Heart right ventricle (tissue), 16 donors: ENCODE results near the gene SUFU. TPM values are rescaled to one million over a fixed set of nuclear protein-coding genes. Genes with fewer than 3 reads are reported as not detected.
"Not testable (repeated sequence)": the region's sequence is repeated elsewhere in the genome, so short reads cannot be mapped to it uniquely, and the experiment has no call there.

ENCODE experiments used
- ATAC-seq, 8 donors: fragments of 200-7000 bp; cut with Tn5 transposase; one replicate each; pipeline ENCODE4 v1.9.1; 2020; ENCODE audit warnings: mild to moderate bottlenecking in 8 of 8, moderate library complexity in 8 of 8, moderate number of reproducible peaks in 1 of 8
- DNase-seq, 2 donors: peaks; one replicate each; pipeline ENCODE4 v3.0.0-alpha.2; 2020
- H3K27ac ChIP-seq, 10 donors: fragments of 200-600 bp; sonication (generic) in 2 of 10; one replicate each; pipeline versions ENCODE4 v1.5.0 to v1.8.0; 2020 to 2022; ENCODE audit warnings: mild to moderate bottlenecking in 3 of 10
- H3K27me3 ChIP-seq, 7 donors: fragments of 200-600 bp; one replicate each; pipeline ENCODE4 v1.8.0; 2021 to 2022; ENCODE audit warnings: mild to moderate bottlenecking in 2 of 7
- H3K36me3 ChIP-seq, 9 donors: fragments of 200-600 bp; sonication (generic) in 1 of 9; one replicate each; pipeline versions ENCODE4 v1.5.0 to v1.8.0; 2020 to 2022; ENCODE audit warnings: mild to moderate bottlenecking in 2 of 9
- H3K4me1 ChIP-seq, 9 donors: fragments of 200-600 bp; sonication (generic) in 1 of 9; one replicate each; pipeline versions ENCODE4 v1.5.0 to v1.8.0; 2020 to 2022; ENCODE audit warnings: mild to moderate bottlenecking in 4 of 9
- H3K4me3 ChIP-seq, 10 donors: fragments of 200-600 bp; sonication (generic) in 2 of 10; one replicate each; pipeline versions ENCODE4 v1.5.0 to v1.8.0; 2020 to 2022; ENCODE audit warnings: mild to moderate bottlenecking in 7 of 10, moderate library complexity in 2 of 10
- H3K9me3 ChIP-seq, 11 donors: fragments of 200-600 bp in 10 of 11; sonication (generic) in 2 of 11; one replicate each; pipeline versions ENCODE4 v1.5.0 to v1.8.0; 2013 to 2022; ENCODE audit warnings: mild to moderate bottlenecking in 2 of 11, control low read depth in 1 of 11, moderate library complexity in 1 of 11
- WGBS, 2 donors: extraction: QIAGEN DNeasy Blood & Tissue Kit; methylation state at CpG; one replicate each; pipeline ENCODE4 v1.1.7; 2013; ENCODE audit warnings: inconsistent platforms in 1 of 2; 5-methylcytosine and 5-hydroxymethylcytosine counted together
- intact Hi-C, 10 donors: fragments of 100-400 bp; cut with DNase I; formaldehyde crosslinking; loops; one replicate each; pipeline versions ENCODE4 v1.11.1 to v1.14.2; 2022
- polyA plus RNA-seq, 2 donors: library from polyadenylated mRNA; stranded (reverse); fragments of 200-250 nt; gene quantifications; one replicate each; pipeline ENCODE4 v1.2.3, GENCODE V29; 2013
- total RNA-seq, 10 donors: library from RNA; stranded (reverse); fragmentation: NEBNext Ultra II Directional in 3 of 10; extraction: Animal tissue kit (Norgen Biotek cat#: 25700) in 3 of 10; gene quantifications; one replicate each; pipeline versions ENCODE4 v1.2.1 to v1.2.4, GENCODE V29; 2021 to 2023
- TF ChIP-seq, protein P1 (sequence below), 9 donors: fragments of 200-600 bp; sonication (generic) in 2 of 9; IDR thresholded peaks; one replicate each; pipeline versions ENCODE4 v1.5.0 to v1.8.0; 2021 to 2022; ENCODE audit warnings: antibody characterized with exemption in 9 of 9, mild to moderate bottlenecking in 5 of 9, moderate library complexity in 1 of 9
- donor health status: Arrhythmogenic right ventricular cardiomyopathy.
- donor health status: ischemic (EF 13 %, LVEDD 7.1; RV severe dilation, severe dysfunction).
- donor health status: healthy with polysubstance abuse.
- donor health status: DM: no; HTN: yes; CAD: no.
- donor health status: DM: no; HTN: no; CAD: no.
- donor health status: ischemic (EF 25% LVEDD 6.9; RV normal size, moderate dysfunction).
- donor health status: ischemic (EF 25% LVEDD 5.7; RV mildly dilated, moderate dysfunction).
- donor health status: healthy.
- donor health status: DM: yes; HTN: yes; CAD: no.
- donor health status: Ischemic cardiomyopathy.
- donor health status: ischemic (EF 35%, LVEDD 5.7; RV mildly dilated, moderate dysfunction).
- donor health status: nonischemic (EF 11% LVEDD 7.7; RV severe dilation, severe dysfunction).
- donor health status: DM: yes; HTN: yes; CAD: no.
- donor health status: PGD.
- donor health status: ischemic (EF 29% LVEDD 5.4; RV normal size, mild dysfunction).
- donor health status: nonischemic (EF 23%, LVEDD 6.1; RV moderate dilation, normal function).

SUFU gene
- total and polyA plus RNA-seq, 12 donors, result 3.3 to 10.1 (median 7.2) TPM

DNA sequence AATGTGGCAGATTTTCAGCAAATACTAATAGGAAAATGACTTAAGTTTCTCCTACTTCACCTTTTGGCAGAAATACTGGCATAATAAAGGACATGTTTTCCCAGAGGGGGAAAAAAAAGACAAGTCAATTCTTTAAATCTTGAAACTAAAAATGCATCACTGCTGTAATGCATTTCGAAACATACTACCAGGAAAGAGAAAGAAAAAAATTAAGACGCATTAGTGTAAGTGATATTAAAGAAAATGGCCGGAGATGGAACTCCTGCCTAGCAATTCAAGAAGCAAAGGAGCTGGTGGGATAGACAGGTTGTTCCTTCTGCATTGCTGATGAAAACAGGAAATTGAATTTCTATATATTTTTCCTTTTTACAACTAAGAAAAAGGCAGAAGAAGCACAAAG is 4.4 kb upstream of the SUFU start:
- Histone ChIP-seq H3K36me3 (peaks cover 0 to 22% (median 0%) of the 10 kb centered on the region in 9 donors), H3K4me3 (no peak overlapping the region), H3K27ac (no peak overlapping the region), H3K4me1 (peaks cover 11 to 63% (median 35%) of the 10 kb centered on the region in 9 donors), H3K27me3 (no peaks in the 10 kb centered on the region), H3K9me3 (no peaks in the 10 kb centered on the region)
- TF ChIP-seq, protein P1, sequence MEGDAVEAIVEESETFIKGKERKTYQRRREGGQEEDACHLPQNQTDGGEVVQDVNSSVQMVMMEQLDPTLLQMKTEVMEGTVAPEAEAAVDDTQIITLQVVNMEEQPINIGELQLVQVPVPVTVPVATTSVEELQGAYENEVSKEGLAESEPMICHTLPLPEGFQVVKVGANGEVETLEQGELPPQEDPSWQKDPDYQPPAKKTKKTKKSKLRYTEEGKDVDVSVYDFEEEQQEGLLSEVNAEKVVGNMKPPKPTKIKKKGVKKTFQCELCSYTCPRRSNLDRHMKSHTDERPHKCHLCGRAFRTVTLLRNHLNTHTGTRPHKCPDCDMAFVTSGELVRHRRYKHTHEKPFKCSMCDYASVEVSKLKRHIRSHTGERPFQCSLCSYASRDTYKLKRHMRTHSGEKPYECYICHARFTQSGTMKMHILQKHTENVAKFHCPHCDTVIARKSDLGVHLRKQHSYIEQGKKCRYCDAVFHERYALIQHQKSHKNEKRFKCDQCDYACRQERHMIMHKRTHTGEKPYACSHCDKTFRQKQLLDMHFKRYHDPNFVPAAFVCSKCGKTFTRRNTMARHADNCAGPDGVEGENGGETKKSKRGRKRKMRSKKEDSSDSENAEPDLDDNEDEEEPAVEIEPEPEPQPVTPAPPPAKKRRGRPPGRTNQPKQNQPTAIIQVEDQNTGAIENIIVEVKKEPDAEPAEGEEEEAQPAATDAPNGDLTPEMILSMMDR (IDR thresholded peaks at IDR 0.05), result no peak
- intact Hi-C loops, result no loop called here
- DNase-seq (no peak), ATAC-seq (no peak)
- WGBS, 2 donors, result 87 to 92% methylated on average over 3 of the region's 3 CpGs

DNA sequence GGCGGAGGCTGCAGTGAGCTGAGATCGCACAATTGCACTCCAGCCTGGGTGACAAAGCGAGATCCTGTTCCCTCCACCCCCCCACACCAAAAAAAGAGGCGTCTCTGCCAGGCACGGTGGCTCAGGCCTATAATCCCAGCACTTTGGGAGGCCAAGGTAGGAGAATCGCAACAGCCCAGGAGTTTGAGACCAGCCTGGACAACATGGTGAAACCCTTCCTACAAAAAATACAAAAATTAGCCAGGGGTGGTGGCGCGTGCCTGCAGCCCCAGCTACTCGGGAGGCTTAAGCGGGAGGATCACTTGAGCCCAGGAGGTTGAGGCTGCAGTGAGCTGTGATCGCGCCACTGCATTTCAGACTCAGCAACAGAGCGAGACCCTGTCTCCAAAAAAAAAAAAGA is 3.1 kb upstream of the SUFU start:
- intact Hi-C loops, result loop anchor here in 3 of 10 donors (5.0 to 10.0 kb wide), 5 partner anchors 68 to 368 kb away; partner anchors contain the start of genes ARL3 (in 2 of the 3), FBXL15 (in 2 of the 3), SFXN2 (in 2 of the 3) and CUEDC2 (in 1 of the 3)
- peaks cover 11 to 74% (median 45%) of the 10 kb centered on the region in 9 donors for H3K4me1 ChIP-seq

DNA sequence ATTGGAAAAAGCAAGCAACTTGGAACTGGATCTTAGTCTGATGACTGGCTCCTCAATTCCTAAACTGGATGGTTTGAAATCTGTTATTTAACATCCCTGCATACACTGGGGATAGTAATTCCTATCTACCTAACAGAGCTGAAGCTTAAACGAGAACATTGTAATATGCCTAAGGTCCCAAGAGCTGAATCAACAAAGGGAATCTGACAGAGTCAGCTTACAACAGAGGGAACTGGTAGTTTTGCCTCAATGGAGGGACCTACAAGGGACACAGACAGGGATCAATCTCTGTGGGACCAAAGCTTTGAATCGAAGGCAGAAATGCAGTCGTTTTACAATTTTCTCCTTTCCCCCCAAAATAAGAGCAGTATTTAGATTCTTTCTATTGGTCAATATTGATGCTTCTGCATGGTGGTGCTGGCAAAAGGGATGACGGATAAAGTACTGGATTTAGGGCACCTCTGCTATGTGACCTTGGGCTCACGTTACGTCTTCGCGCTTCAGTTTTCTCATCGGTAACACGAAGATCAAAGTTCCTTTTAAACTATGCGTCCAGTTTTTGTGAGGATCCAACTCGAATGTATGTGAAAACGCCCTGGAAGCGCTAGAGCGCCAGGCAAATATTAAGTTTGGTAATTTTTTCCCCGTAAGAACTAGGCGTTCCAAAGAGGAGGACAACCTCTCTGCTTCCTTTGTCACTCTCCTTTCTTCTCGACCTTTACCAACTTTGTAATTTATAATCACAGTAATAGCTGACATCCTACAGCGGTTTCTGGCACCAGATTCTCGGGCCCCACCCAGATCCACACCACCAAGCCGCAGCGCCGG is 2.4 kb upstream of the SUFU start:
- H3K9me3 ChIP-seq, result no peaks in the 10 kb centered on the region
- DNase-seq (no peak), ATAC-seq (no peak)
- no peaks in the 10 kb centered on the region for H3K27me3 ChIP-seq
- H3K4me1 ChIP-seq, result peaks cover 11 to 70% (median 41%) of the 10 kb centered on the region in 9 donors
- peak overlapping the region; percentile 34 to 96 (median 91) for H3K27ac ChIP-seq
- intact Hi-C loops, result loop anchor here in 5 of 10 donors (2.0 to 10.0 kb wide), 8 partner anchors 69 to 369 kb away; partner anchors contain the start of genes ARL3 (in 2 of the 5), CUEDC2 (in 2 of the 5), FBXL15 (in 2 of the 5) and SFXN2 (in 2 of the 5)
- H3K4me3 ChIP-seq, result peak overlapping the region; percentile 27 to 99 (median 82)
- WGBS, 2 donors, result 2% methylated on average over 23 of the region's 23 CpGs
- H3K36me3 ChIP-seq, result peaks cover 0 to 12% (median 0%) of the 10 kb centered on the region in 9 donors
- TF ChIP-seq, protein P1 (IDR thresholded peaks at IDR 0.05), result no peak

More for the DNA sequence above, 3.1 kb upstream of the SUFU start:
- H3K9me3 ChIP-seq, DNase-seq, H3K27me3 ChIP-seq, ATAC-seq: not testable (repeated sequence)
- Histone ChIP-seq H3K27ac (peak overlapping the region in 6 of 10 donors; percentile 82 to 95 (median 94)), H3K36me3 (peaks cover 0 to 12% (median 0%) of the 10 kb centered on the region in 9 donors), H3K4me3 (peak overlapping the region in 4 of 10 donors; percentile 80 to 96 (median 88))
- 96% methylated on average over 13 of the region's 13 CpGs for WGBS, 2 donors

DNA sequence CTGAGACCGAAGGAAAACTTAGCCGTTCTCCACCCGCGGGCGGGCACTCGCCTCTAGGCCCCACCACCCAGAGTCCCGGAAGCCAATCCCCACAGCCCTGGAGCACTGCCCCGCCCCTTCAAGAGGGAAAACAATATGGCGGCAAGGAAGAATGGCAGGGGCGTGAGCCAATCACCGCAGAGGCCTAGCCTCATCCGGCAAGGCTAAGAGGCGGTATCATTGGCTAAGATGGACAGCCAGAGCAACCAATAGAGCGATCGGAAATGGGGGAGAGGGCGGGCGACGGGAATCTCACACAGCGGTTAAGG is 1.8 kb upstream of the SUFU start:
- intact Hi-C loops, result loop anchor here in 5 of 10 donors (2.0 to 10.0 kb wide), 8 partner anchors 69 to 370 kb away; partner anchors contain the start of genes ARL3 (in 2 of the 5), CUEDC2 (in 2 of the 5), FBXL15 (in 2 of the 5) and SFXN2 (in 2 of the 5)
- peak; percentile 85 to 92 (median 90) for ATAC-seq
- TF ChIP-seq, protein P1 (IDR thresholded peaks at IDR 0.05), result peak in 1 of 9 donors; percentile 1
- no peaks in the 10 kb centered on the region for H3K9me3 ChIP-seq
- 0 to 1% methylated on average over 19 of the region's 19 CpGs for WGBS, 2 donors
- H3K27ac ChIP-seq, result peak overlapping the region; percentile 69 to 96 (median 93)
- peak; percentile 99 to 100 for DNase-seq
- peaks cover 0 to 16% (median 0%) of the 10 kb centered on the region in 9 donors for H3K36me3 ChIP-seq
- peak overlapping the region; percentile 67 to 99 (median 82) for H3K4me3 ChIP-seq
- H3K27me3 ChIP-seq, result no peaks in the 10 kb centered on the region
- peaks cover 11 to 69% (median 41%) of the 10 kb centered on the region in 9 donors for H3K4me1 ChIP-seq
